ENCODE results near the gene SLC24A3. TPM values are rescaled to one million over a fixed set of nuclear protein-coding genes. Genes with fewer than 3 reads are reported as not detected.

Gene SLC24A3
- total RNA-seq, 1 experiment from 2014 or later, result not detected

DNA sequence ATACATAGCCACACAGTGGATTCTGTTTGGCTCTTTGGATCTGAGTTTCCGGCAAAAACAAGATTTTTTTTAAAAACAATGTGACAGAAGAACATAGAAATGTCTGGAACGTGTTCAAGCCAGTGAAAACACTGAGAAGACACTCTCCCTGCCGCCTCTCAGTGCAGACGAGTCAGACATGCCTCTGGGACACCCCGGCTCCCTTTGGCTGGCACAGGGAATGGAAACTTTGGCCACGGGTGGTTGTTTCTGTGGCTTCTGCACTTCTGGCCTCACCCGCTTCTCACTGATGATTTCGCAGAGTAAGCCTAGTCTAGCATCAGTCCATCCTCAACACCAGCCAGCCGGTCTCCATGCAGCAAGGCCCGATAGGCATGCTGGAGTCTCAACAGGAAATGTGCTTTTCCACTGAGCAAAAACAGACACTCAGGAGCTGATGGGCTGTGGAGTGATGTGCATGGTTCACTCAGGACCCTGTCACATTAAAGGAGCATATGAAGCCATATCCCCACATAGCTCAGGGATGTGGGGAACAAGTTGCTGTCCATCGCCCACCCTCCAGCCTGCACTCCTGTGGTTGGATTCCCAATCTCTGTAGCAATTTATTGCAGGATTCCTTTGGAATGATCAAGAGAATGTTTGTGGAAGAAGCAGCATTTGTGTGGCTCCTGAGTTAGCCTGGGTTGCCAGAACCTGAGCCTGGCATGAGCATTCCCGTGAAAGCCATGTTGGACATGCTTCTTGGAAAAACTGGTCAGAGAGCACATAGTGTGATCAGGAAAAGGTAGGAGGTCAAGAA is 283.7 kb downstream of the SLC24A3 start:
- DNase-seq, result no peak
- no peaks in the 10 kb centered on the region for H3K79me2 ChIP-seq (ENCODE audit: low read depth)
- no peaks in the 10 kb centered on the region for H3K9me2 ChIP-seq (ENCODE audit: insufficient read depth)
- H3F3A ChIP-seq (ENCODE audit: insufficient read depth, low read depth), result no peaks in the 10 kb centered on the region
- no peaks in the 10 kb centered on the region for H4K20me1 ChIP-seq (ENCODE audit: insufficient read depth)
- no peaks in the 10 kb centered on the region for H3K36me3 ChIP-seq (ENCODE audit: low read depth)
- TF ChIP-seq, protein P1, sequence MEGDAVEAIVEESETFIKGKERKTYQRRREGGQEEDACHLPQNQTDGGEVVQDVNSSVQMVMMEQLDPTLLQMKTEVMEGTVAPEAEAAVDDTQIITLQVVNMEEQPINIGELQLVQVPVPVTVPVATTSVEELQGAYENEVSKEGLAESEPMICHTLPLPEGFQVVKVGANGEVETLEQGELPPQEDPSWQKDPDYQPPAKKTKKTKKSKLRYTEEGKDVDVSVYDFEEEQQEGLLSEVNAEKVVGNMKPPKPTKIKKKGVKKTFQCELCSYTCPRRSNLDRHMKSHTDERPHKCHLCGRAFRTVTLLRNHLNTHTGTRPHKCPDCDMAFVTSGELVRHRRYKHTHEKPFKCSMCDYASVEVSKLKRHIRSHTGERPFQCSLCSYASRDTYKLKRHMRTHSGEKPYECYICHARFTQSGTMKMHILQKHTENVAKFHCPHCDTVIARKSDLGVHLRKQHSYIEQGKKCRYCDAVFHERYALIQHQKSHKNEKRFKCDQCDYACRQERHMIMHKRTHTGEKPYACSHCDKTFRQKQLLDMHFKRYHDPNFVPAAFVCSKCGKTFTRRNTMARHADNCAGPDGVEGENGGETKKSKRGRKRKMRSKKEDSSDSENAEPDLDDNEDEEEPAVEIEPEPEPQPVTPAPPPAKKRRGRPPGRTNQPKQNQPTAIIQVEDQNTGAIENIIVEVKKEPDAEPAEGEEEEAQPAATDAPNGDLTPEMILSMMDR (conservative IDR thresholded peaks at IDR 0.05), result no peak
- TF ChIP-seq EZH2 (IDR thresholded peaks at IDR 0.05; ENCODE audit: low read depth), result no peak
- no TSS peak for BruUV-seq (replicated peaks)
- CTCF ChIA-PET, result no interaction called here
- H3K27me3 ChIP-seq (ENCODE audit: insufficient read depth, low read depth), result peaks cover 29% of the 10 kb centered on the region
- POLR2A ChIA-PET (ENCODE audit: unreplicated experiment), result no interaction called here
- H3K27ac ChIP-seq, result no peak overlapping the region
- no peaks in the 10 kb centered on the region for H3K9me3 ChIP-seq (ENCODE audit: insufficient read depth, low read depth)
- H3K4me1 ChIP-seq (replicated peaks; ENCODE audit: insufficient read depth), result no peaks in the 10 kb centered on the region
- H3K4me3 ChIP-seq, result no peak overlapping the region
- H3K4me2 ChIP-seq, result no peak overlapping the region
- H2AFZ ChIP-seq, result no peak overlapping the region
- intact Hi-C loops (cut with micrococcal nuclease; ENCODE audit: unreplicated experiment), result no loop called here

DNA sequence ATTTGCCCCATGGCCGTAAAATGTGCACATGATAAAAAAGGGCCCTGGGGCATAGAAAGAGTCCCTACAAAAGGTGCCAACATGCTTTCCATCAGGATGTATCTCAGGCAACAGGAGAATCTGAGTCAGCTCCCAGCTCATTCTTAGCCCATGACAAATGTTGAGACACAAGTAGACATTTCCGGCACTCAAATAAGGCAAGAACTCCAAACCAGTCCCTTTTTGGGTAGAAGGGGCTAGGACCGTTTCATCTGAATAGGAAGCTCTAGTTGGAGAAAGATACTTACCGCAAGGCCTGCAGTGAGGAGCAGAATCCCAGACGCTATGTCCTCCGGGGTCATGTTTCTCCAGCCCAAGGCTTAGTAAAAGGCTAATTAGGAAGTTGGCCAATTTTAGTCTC is 284.6 kb downstream of the SLC24A3 start:
- intact Hi-C loops (cut with micrococcal nuclease; ENCODE audit: unreplicated experiment), result no loop called here
- POLR2A ChIA-PET (ENCODE audit: unreplicated experiment), result no interaction called here
- BruUV-seq (replicated peaks), result no TSS peak
- TF ChIP-seq, protein P1 (conservative IDR thresholded peaks at IDR 0.05), result no peak
- no peak for TF ChIP-seq EZH2 (IDR thresholded peaks at IDR 0.05; ENCODE audit: low read depth)
- Histone ChIP-seq H3K36me3 (ENCODE audit: low read depth) (no peaks in the 10 kb centered on the region), H4K20me1 (ENCODE audit: insufficient read depth) (no peaks in the 10 kb centered on the region), H3K27ac (no peak overlapping the region), H3K27me3 (ENCODE audit: insufficient read depth, low read depth) (peaks cover 34% of the 10 kb centered on the region), H2AFZ (no peak overlapping the region), H3K79me2 (ENCODE audit: low read depth) (no peaks in the 10 kb centered on the region), H3K9me2 (ENCODE audit: insufficient read depth) (no peaks in the 10 kb centered on the region), H3F3A (ENCODE audit: insufficient read depth, low read depth) (no peaks in the 10 kb centered on the region), H3K4me1 (replicated peaks; ENCODE audit: insufficient read depth) (no peaks in the 10 kb centered on the region), H3K4me2 (no peak overlapping the region), H3K9me3 (ENCODE audit: insufficient read depth, low read depth) (no peaks in the 10 kb centered on the region), H3K4me3 (no peak overlapping the region)
- DNase-seq, result no peak
- CTCF ChIA-PET, result no interaction called here

DNA sequence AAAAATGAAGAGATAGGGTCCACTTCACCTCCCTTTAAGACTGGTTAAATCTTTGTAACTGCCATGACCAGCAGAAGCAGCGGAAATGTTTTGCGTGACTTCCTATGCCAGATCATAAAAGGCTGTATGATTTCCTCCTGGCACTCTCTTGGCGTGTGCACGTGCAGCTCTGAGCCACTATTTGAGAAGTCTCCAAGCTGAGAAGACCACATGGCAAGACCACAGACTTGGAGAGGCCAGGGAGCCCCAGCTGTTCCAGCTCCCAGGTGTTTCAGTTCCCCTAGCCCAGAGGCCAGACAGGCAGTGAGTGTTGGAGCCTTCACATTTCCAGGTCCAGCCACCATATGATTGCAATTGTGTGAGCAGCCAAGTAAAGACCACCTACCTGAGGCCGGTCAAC is 286.3 kb downstream of the SLC24A3 start:
- Histone ChIP-seq H2AFZ (no peak overlapping the region), H3K27me3 (ENCODE audit: insufficient read depth, low read depth) (peaks cover 37% of the 10 kb centered on the region), H3K4me2 (no peak overlapping the region), H3K4me3 (no peak overlapping the region), H3K9me2 (ENCODE audit: insufficient read depth) (no peaks in the 10 kb centered on the region), H3K27ac (no peak overlapping the region), H4K20me1 (ENCODE audit: insufficient read depth) (no peaks in the 10 kb centered on the region), H3F3A (ENCODE audit: insufficient read depth, low read depth) (no peaks in the 10 kb centered on the region), H3K36me3 (ENCODE audit: low read depth) (no peaks in the 10 kb centered on the region), H3K9me3 (ENCODE audit: insufficient read depth, low read depth) (no peaks in the 10 kb centered on the region), H3K79me2 (ENCODE audit: low read depth) (no peaks in the 10 kb centered on the region), H3K4me1 (replicated peaks; ENCODE audit: insufficient read depth) (no peaks in the 10 kb centered on the region)
- intact Hi-C loops (cut with micrococcal nuclease; ENCODE audit: unreplicated experiment), result no loop called here
- TF ChIP-seq, protein P1 (conservative IDR thresholded peaks at IDR 0.05), result no peak
- no peak for TF ChIP-seq EZH2 (IDR thresholded peaks at IDR 0.05; ENCODE audit: low read depth)
- no TSS peak for BruUV-seq (replicated peaks)
- DNase-seq, result no peak
- POLR2A ChIA-PET (ENCODE audit: unreplicated experiment), result no interaction called here
- CTCF ChIA-PET, result interaction anchor here (1.1 kb wide), 1 partner anchor 293 kb away, joined by 3 read pairs; no protein-coding TSS in a partner anchor

Data from PC-9 (cell line).